B cell (primary cell): ENCODE results near the gene SZT2. TPM values are rescaled to one million over a fixed set of nuclear protein-coding genes. Genes with fewer than 3 reads are reported as not detected.

Experiments
- ATAC-seq: fragments of 200-7000 bp; cut with Tn5 transposase; one replicate; pipeline ENCODE4 v1.10.0; 2021; ENCODE audit warnings: low read depth, mild to moderate bottlenecking, moderate number of reproducible peaks, moderate library complexity
- CTCF ChIA-PET: fragments of 350-600 bp; sonication (Branson Sonifier 250); formaldehyde crosslinking; loops from one replicate; lab custom pipeline; 2021; ENCODE audit warnings: antibody characterized with exemption, inconsistent platforms; lab: Charles Lee
- POLR2A ChIA-PET: fragments of 350-600 bp; sonication (Branson Sonifier 250); formaldehyde crosslinking; loops from one replicate; lab custom pipeline; 2021; ENCODE audit warnings: antibody characterized with exemption; lab: Charles Lee
- DNase-seq: peaks from one replicate; pipeline ENCODE4 v3.0.0; 2013
- H2AFZ ChIP-seq: 2 replicates; pipeline ENCODE4 v1.6.1; 2012; ENCODE audit warnings: mild to moderate bottlenecking, low read depth, low read length; ENCODE audit not compliant: insufficient read depth, poor library complexity, severe bottlenecking
- H3K27ac ChIP-seq, 2 donors: 1 replicate in 1 of 2; 2 replicates in 1 of 2; pipeline ENCODE4 v1.5.1; 2012 to 2013; ENCODE audit warnings: low read length in 2 of 2, mild to moderate bottlenecking in 2 of 2, moderate library complexity in 1 of 2
- H3K27me3 ChIP-seq, 4 experiments: fragments of 200-600 bp in 1 of 4; sonication (generic) in 1 of 4; replicated peaks in 1 of 4; 1 replicate in 2 of 4; 2 replicates in 2 of 4; pipeline versions ENCODE4 v1.6.1 to v1.7.0; 2013 to 2016; ENCODE audit warnings: low read length in 3 of 4, mild to moderate bottlenecking in 2 of 4, mixed read lengths in 1 of 4, moderate library complexity in 1 of 4; ENCODE audit not compliant: insufficient read depth in 4 of 4, control insufficient read depth in 3 of 4; ENCODE audit errors: control extremely low read depth in 1 of 4
- H3K36me3 ChIP-seq, 2 experiments: replicated peaks in 1 of 2; 1 replicate in 1 of 2; 2 replicates in 1 of 2; pipeline versions ENCODE4 v1.6.1 to v1.7.1; 2013; ENCODE audit warnings: low read length in 1 of 2; ENCODE audit not compliant: insufficient read depth in 2 of 2, control insufficient read depth in 1 of 2; ENCODE audit errors: control extremely low read depth in 1 of 2, extremely low read depth in 1 of 2
- H3K4me1 ChIP-seq, 2 donors: fragments of 200-600 bp in 1 of 2; sonication (generic) in 1 of 2; 1 replicate in 1 of 2; 2 replicates in 1 of 2; pipeline versions ENCODE4 v1.5.1 to v1.6.1; 2013 to 2017; ENCODE audit warnings: low read length in 2 of 2; ENCODE audit not compliant: control insufficient read depth in 2 of 2, insufficient read depth in 2 of 2
- H3K4me2 ChIP-seq: replicated peaks from 2 replicates; pipeline ENCODE3; 2012; ENCODE audit warnings: mild to moderate bottlenecking, low read depth, low read length; ENCODE audit not compliant: poor library complexity, severe bottlenecking
- H3K4me3 ChIP-seq, 5 experiments: fragments of 200-600 bp in 1 of 5; sonication (generic) in 1 of 5; 1 replicate in 3 of 5; 2 replicates in 2 of 5; pipeline versions ENCODE4 v1.5.1 to v1.7.0; 2011 to 2016; ENCODE audit warnings: low read length in 4 of 5, mild to moderate bottlenecking in 4 of 5, low read depth in 2 of 5, control low read depth in 1 of 5, moderate library complexity in 1 of 5; ENCODE audit not compliant: insufficient read depth in 1 of 5; ENCODE audit errors: control extremely low read depth in 1 of 5, extremely low read depth in 1 of 5
- H3K79me2 ChIP-seq: fragments of 200-600 bp; sonication (generic); one replicate; pipeline ENCODE4 v1.6.0; 2016; ENCODE audit warnings: low read length; ENCODE audit not compliant: control insufficient read depth, insufficient read depth
- H3K9ac ChIP-seq: fragments of 200-600 bp; sonication (generic); 2 replicates; pipeline ENCODE4 v1.6.1; 2017; ENCODE audit warnings: mild to moderate bottlenecking, low read length, moderate library complexity
- H3K9me3 ChIP-seq, 3 donors: one replicate each; pipeline versions ENCODE4 v1.6.1 to v1.7.1; 2013; ENCODE audit warnings: low read length in 2 of 3; ENCODE audit not compliant: control insufficient read depth in 2 of 3, insufficient read depth in 1 of 3; ENCODE audit errors: control extremely low read depth in 1 of 3
- H4K20me1 ChIP-seq: 2 replicates; pipeline ENCODE4 v1.6.0; 2012; ENCODE audit warnings: mild to moderate bottlenecking, low read length; ENCODE audit not compliant: insufficient read depth, control insufficient read depth, poor library complexity, severe bottlenecking
- H3K27ac Mint-ChIP-seq: one replicate; pipeline ENCODE4 v1.8.0; 2021; ENCODE audit warnings: mixed read lengths
- H3K27me3 Mint-ChIP-seq: one replicate; pipeline ENCODE4 v1.8.0; 2021; ENCODE audit warnings: mixed read lengths
- H3K4me1 Mint-ChIP-seq: one replicate; pipeline ENCODE4 v1.8.0; 2021; ENCODE audit warnings: mixed read lengths
- H3K4me3 Mint-ChIP-seq: one replicate; pipeline ENCODE4 v1.8.0; 2021; ENCODE audit warnings: mixed read lengths
- H3K9me3 Mint-ChIP-seq: one replicate; pipeline ENCODE4 v1.8.0; 2022; ENCODE audit warnings: mixed read lengths; ENCODE audit not compliant: insufficient read depth
- CTCF ChIP-seq: fragments of 200-600 bp; IDR thresholded peaks from one replicate; pipeline ENCODE4 v1.8.0; 2022; ENCODE audit warnings: antibody characterized with exemption, mild to moderate bottlenecking
- EZH2 ChIP-seq: IDR thresholded peaks from 2 replicates; pipeline ENCODE4 v1.6.1; 2012; ENCODE audit warnings: borderline replicate concordance, low read depth, mild to moderate bottlenecking, moderate library complexity, low read length; ENCODE audit not compliant: insufficient read depth, poor library complexity, severe bottlenecking
- WGBS: methylation state at CpG from one replicate; pipeline ENCODE4 v1.1.5; 2013; ENCODE audit warnings: missing lambda C conversion rate; ENCODE audit not compliant: insufficient coverage; 5-methylcytosine and 5-hydroxymethylcytosine counted together
- intact Hi-C: fragments of 100-400 bp; cut with micrococcal nuclease; formaldehyde crosslinking; loops from one replicate; pipeline ENCODE4 v1.10.0; 2022
- polyA plus RNA-seq: library from polyadenylated mRNA; depleted of rRNA; stranded (reverse); fragments of >200 nt; gene quantifications from 2 replicates; pipeline ENCODE4 v1.2.3, GENCODE V29; 2012
- total RNA-seq, 2 donors: library from RNA; stranded (reverse); fragments of 120-200 nt in 1 of 2; gene quantifications; 1 replicate in 1 of 2; 2 replicates in 1 of 2; pipeline versions ENCODE4 v1.2.3 to v1.2.4, GENCODE V29; 2013 to 2022

SZT2 gene
- total and polyA plus RNA-seq, 2 donors (not counting 1 experiment from before 2014, with no cell fraction given): 41.4 to 197 TPM

- peak overlapping the region; percentile 78 for H2AFZ ChIP-seq
- peaks cover 0 to 13% of the 10 kb centered on the region in 2 experiments for H3K36me3 ChIP-seq
- no peaks in the 10 kb centered on the region for H3K9me3 ChIP-seq
- TF ChIP-seq EZH2 (no peak), CTCF (no peak)
- H3K27me3 ChIP-seq: peaks cover 0 to 12% (median 9%) of the 10 kb centered on the region in 4 experiments
- peak overlapping the region; percentile 85 for H3K4me2 ChIP-seq
- Mint-ChIP-seq H3K27me3 (peaks cover 21% of the 10 kb centered on the region), H3K4me3 (peak overlapping the region; percentile 97), H3K9me3 (no peaks in the 10 kb centered on the region), H3K27ac (peak overlapping the region; percentile 92), H3K4me1 (peaks cover 21% of the 10 kb centered on the region)
- no peak overlapping the region for H3K27ac ChIP-seq
- DNase-seq (peak; percentile 72), ATAC-seq (peak; percentile 76)
- intact Hi-C loops: loop anchor here (1.0 to 2.0 kb wide), 2 partner anchors 86 to 96 kb away; partner anchors contain the start of genes CDC20 and ELOVL1
- peak overlapping the region; percentile 72 for H3K9ac ChIP-seq
- H3K79me2 ChIP-seq: no peaks in the 10 kb centered on the region
- ChIA-PET CTCF (interaction anchor here (0.7 to 1.9 kb wide), 3 partner anchors 75 to 480 kb away, joined by 3 to 5 read pairs (median 3); partner anchors contain the start of gene ARTN), POLR2A (interaction anchor here (0.9 to 1.2 kb wide), 3 partner anchors 86 to 215 kb away, joined by 3 to 4 read pairs (median 3); partner anchors contain the start of gene KDM4A)
- 12% methylated on average over 16 of the region's 19 CpGs for WGBS
- peak overlapping the region; percentile 54 to 83 (median 72) for H3K4me3 ChIP-seq
- H4K20me1 ChIP-seq: no peaks in the 10 kb centered on the region
- H3K4me1 ChIP-seq: peaks cover 8 to 9% of the 10 kb centered on the region in 2 donors
Measured at GRCh38 chr1:43454270-43455011, 64.7 kb downstream of the SZT2 start.
